ENCODE measurements around the gene REM2. TPM values are rescaled to one million over a fixed set of nuclear protein-coding genes. Genes with fewer than 3 reads are reported as not detected.
A peak's percentile ranks its signal among the peaks of the same experiment; 100 is the strongest.

REM2 gene, protein sequence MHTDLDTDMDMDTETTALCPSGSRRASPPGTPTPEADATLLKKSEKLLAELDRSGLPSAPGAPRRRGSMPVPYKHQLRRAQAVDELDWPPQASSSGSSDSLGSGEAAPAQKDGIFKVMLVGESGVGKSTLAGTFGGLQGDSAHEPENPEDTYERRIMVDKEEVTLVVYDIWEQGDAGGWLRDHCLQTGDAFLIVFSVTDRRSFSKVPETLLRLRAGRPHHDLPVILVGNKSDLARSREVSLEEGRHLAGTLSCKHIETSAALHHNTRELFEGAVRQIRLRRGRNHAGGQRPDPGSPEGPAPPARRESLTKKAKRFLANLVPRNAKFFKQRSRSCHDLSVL
- total RNA-seq: not detected
- long read RNA-seq: 0 reads

- intact Hi-C loops (cut with DNase I): no loop called here
- ATAC-seq (no peak), DNase-seq (ENCODE audit: missing footprints) (no peak)
Observed at GRCh38 chr14:22883173-22883976, at the start of gene REM2. TSS of gene REM2 (plus strand) at chr14:22883222. CDS start at chr14:22883288, 66 bp downstream.

- DNase-seq (ENCODE audit: missing footprints) (no peak), ATAC-seq (no peak)
- intact Hi-C loops (cut with DNase I): loop anchor here (1.0 to 5.0 kb wide), 2 partner anchors 17 to 268 kb away; no protein-coding TSS in a partner anchor
Observed at GRCh38 chr14:22835505-22835904, 47.5 kb upstream of the REM2 start.

DNA sequence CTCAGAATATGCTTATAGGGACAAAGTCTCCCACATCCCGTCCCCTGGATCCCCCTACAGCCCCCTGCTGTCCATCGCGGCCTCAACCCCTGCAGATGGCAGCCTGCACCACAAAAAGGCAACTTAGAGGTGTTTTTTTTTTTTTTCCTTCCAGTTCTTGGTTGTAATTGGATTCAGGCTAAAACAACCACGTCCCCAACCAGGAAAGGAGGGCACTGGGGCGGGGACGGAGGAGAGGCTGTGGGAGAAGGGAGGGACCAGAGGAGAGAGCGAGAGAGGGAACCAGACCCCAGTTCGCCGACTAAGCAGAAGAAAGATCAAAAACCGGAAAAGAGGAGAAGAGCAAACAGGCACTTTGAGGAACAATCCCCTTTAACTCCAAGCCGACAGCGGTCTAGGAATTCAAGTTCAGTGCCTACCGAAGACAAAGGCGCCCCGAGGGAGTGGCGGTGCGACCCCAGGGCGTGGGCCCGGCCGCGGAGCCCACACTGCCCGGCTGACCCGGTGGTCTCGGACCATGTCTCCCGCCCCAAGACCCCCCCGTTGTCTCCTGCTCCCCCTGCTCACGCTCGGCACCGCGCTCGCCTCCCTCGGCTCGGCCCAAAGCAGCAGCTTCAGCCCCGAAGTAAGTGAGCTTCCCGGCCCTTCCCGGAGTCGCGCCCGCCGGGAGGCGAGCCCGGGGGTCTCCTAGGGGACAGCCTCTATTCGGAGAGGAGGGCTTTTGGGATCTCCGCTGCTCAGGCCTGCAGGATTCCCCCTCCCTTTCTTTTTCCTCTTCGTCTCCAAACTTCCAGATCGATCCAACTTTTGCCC lies 46.5 kb upstream of the REM2 start, which contains the start of gene MMP14:
TSS of gene MMP14 (plus strand) at position 285 of the 813 bp plus-strand sequence. CDS start at position 518, 233 bp downstream.
- intact Hi-C loops (cut with DNase I): loop anchor here (2.0 to 5.0 kb wide), 2 partner anchors 14 to 269 kb away; no protein-coding TSS in a partner anchor
- ATAC-seq (peak; percentile 79), DNase-seq (ENCODE audit: missing footprints) (peak; percentile 85)

GRCh38 chr14:22837114-22837749 lies 45.8 kb upstream of the REM2 start:
- peak; percentile 77 for ATAC-seq
- peak; percentile 83 for DNase-seq (ENCODE audit: missing footprints)
- intact Hi-C loops (cut with DNase I): loop anchor here (2.0 to 5.0 kb wide), 2 partner anchors 14 to 270 kb away; no protein-coding TSS in a partner anchor

- no peak for DNase-seq (ENCODE audit: missing footprints)
- intact Hi-C loops (cut with DNase I): loop anchor here (2.0 to 5.0 kb wide), 2 partner anchors 13 to 271 kb away; no protein-coding TSS in a partner anchor
Observed at GRCh38 chr14:22837750-22838538, 45.1 kb upstream of the REM2 start.

GRCh38 chr14:22838631-22839041 lies 44.4 kb upstream of the REM2 start:
- no peak for DNase-seq (ENCODE audit: missing footprints)
- intact Hi-C loops (cut with DNase I): loop anchor here (5.0 kb wide), 1 partner anchor 271 kb away; no protein-coding TSS in a partner anchor
- ATAC-seq: peak; percentile 24

More at GRCh38 chr14:22837750-22838538, 45.1 kb upstream of the REM2 start:
- ATAC-seq: peak; percentile 63

GRCh38 chr14:22839159-22839779 lies 43.8 kb upstream of the REM2 start:
- ATAC-seq: no peak
- no peak for DNase-seq (ENCODE audit: missing footprints)
- intact Hi-C loops (cut with DNase I): loop anchor here (5.0 kb wide), 1 partner anchor 272 kb away; no protein-coding TSS in a partner anchor

DNA sequence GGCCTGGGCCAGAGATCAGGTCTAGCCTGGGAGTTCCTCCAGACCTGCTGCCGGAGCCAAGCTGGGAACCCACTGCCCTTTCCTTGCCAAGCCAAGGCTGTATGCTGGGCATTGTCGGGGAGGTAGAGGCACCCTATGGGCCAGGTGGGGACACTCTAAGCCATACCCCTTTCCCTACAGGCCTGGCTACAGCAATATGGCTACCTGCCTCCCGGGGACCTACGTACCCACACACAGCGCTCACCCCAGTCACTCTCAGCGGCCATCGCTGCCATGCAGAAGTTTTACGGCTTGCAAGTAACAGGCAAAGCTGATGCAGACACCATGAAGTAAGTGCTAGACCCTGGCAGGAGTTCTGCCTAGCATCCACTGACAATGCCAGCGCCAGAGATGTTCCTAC lies 41.7 kb upstream of the REM2 start:
- intact Hi-C loops (cut with DNase I): no loop called here
- DNase-seq (ENCODE audit: missing footprints) (no peak), ATAC-seq (no peak)

- no peak for DNase-seq (ENCODE audit: missing footprints)
- no peak for ATAC-seq
- intact Hi-C loops (cut with DNase I): no loop called here
Observed at GRCh38 chr14:22841769-22842168, 41.3 kb upstream of the REM2 start.

- DNase-seq (ENCODE audit: missing footprints): no peak
- intact Hi-C loops (cut with DNase I): no loop called here
- ATAC-seq: no peak
Observed at GRCh38 chr14:22842211-22843122, 40.6 kb upstream of the REM2 start.

GRCh38 chr14:22843123-22843925 lies 39.7 kb upstream of the REM2 start:
- intact Hi-C loops (cut with DNase I): no loop called here
- DNase-seq (ENCODE audit: missing footprints) (no peak), ATAC-seq (no peak)

DNA sequence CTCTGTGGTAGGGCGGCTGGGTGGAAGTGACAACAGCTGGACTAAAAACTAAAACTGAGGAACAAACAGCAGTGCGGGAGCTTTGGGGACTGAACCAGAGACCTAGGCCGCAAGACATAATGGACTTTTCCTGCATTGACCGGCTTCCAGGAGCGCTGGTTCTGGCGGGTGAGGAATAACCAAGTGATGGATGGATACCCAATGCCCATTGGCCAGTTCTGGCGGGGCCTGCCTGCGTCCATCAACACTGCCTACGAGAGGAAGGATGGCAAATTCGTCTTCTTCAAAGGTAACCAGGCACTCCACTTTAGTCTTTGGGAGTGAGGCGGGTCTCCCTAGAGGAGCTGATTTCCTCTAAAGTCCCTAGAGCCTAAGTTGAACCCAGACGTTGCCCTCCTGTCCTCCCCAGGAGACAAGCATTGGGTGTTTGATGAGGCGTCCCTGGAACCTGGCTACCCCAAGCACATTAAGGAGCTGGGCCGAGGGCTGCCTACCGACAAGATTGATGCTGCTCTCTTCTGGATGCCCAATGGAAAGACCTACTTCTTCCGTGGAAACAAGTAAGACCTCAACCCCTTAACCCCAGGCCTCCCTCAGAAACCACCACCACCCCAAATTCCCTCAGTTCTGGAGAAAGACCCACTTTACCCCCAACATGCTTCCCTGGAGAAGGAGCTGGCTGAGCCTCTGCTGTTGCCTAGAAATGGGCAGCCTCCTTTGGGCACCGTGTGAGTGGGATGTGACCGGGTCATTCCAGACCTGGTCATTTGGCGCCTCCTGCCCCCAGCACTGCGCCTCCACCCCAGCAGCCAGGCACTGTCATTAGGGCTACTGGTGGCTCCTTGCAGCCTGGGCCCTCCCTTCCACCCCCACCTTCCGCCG lies 38.6 kb upstream of the REM2 start:
- no peak for DNase-seq (ENCODE audit: missing footprints)
- intact Hi-C loops (cut with DNase I): no loop called here
- ATAC-seq: no peak

GRCh38 chr14:22845103-22845394 lies 38.0 kb upstream of the REM2 start:
- ATAC-seq: no peak
- intact Hi-C loops (cut with DNase I): no loop called here
- DNase-seq (ENCODE audit: missing footprints): no peak

- intact Hi-C loops (cut with DNase I): no loop called here
- no peak for DNase-seq (ENCODE audit: missing footprints)
- no peak for ATAC-seq
Observed at GRCh38 chr14:22845821-22846625, 37.0 kb upstream of the REM2 start.

Measured in Right ventricle myocardium inferior (tissue), 1 donor.